Heart left ventricle (tissue), 16 donors: ENCODE results near the gene NPHP3. TPM values are rescaled to one million over a fixed set of nuclear protein-coding genes. Genes with fewer than 3 reads are reported as not detected.

ENCODE experiments used
- ATAC-seq, 4 donors: fragments of 200-7000 bp; cut with Tn5 transposase; one replicate each; pipeline ENCODE4 v1.9.1; 2020 to 2022; ENCODE audit warnings: moderate library complexity in 4 of 4, mild to moderate bottlenecking in 3 of 4, moderate number of reproducible peaks in 1 of 4
- DNase-seq, 5 donors: peaks; one replicate each; pipeline ENCODE4 v3.0.0-alpha.2; 2020
- H3K27ac ChIP-seq, 12 donors: fragments of 200-600 bp; sonication (generic) in 4 of 12; one replicate each; pipeline versions ENCODE4 v1.5.0 to v1.8.0; 2016 to 2022; ENCODE audit warnings: mild to moderate bottlenecking in 2 of 12
- H3K27me3 ChIP-seq, 9 donors: fragments of 200-600 bp; sonication (generic) in 2 of 9; one replicate each; pipeline versions ENCODE4 v1.5.1 to v1.8.0; 2016 to 2022; ENCODE audit warnings: mild to moderate bottlenecking in 3 of 9
- H3K36me3 ChIP-seq, 9 donors: fragments of 200-600 bp; sonication (generic) in 2 of 9; one replicate each; pipeline versions ENCODE4 v1.5.0 to v1.8.0; 2018 to 2022; ENCODE audit warnings: mild to moderate bottlenecking in 2 of 9
- H3K4me1 ChIP-seq, 12 donors: fragments of 200-600 bp; sonication (generic) in 4 of 12; one replicate each; pipeline versions ENCODE4 v1.5.0 to v1.8.0; 2016 to 2022; ENCODE audit warnings: mild to moderate bottlenecking in 3 of 12
- H3K4me3 ChIP-seq, 12 donors: fragments of 200-600 bp; sonication (generic) in 4 of 12; one replicate each; pipeline versions ENCODE4 v1.5.0 to v1.8.0; 2017 to 2022; ENCODE audit warnings: mild to moderate bottlenecking in 9 of 12, moderate library complexity in 4 of 12
- H3K9me3 ChIP-seq, 12 donors: fragments of 200-600 bp; sonication (generic) in 4 of 12; one replicate each; pipeline versions ENCODE4 v1.5.0 to v1.8.0; 2016 to 2022; ENCODE audit warnings: mild to moderate bottlenecking in 1 of 12
- POLR2A ChIP-seq, 2 donors: fragments of 450-650 bp; IDR thresholded peaks; one replicate each; pipeline ENCODE4 v1.6.1; 2017; ENCODE audit warnings: antibody characterized with exemption in 2 of 2, mild to moderate bottlenecking in 2 of 2, moderate library complexity in 2 of 2
- WGBS, 4 donors: extraction: QIAGEN DNeasy Blood & Tissue Kit in 2 of 4; methylation state at CpG; one replicate each; pipeline versions ENCODE4 v1.1.5 to v1.1.7; 2013 to 2018; 5-methylcytosine and 5-hydroxymethylcytosine counted together
- intact Hi-C, 10 donors: fragments of 100-400 bp; cut with DNase I; formaldehyde crosslinking; loops; one replicate each; pipeline versions ENCODE4 v1.11.1 to v1.14.2; 2022
- polyA plus RNA-seq, 2 donors: library from polyadenylated mRNA; stranded (reverse); fragments of 200-250 nt; gene quantifications; one replicate each; pipeline ENCODE4 v1.2.3, GENCODE V29; 2013
- total RNA-seq, 9 donors: library from RNA; depleted of rRNA in 2 of 9; stranded (reverse); fragments of >200 nt in 2 of 9; fragmentation: NEBNext Ultra II Directional in 3 of 9; extraction: Animal tissue kit (Norgen Biotek cat#: 25700) in 3 of 9; gene quantifications; one replicate each; pipeline versions ENCODE4 v1.1.0 to v1.2.4, GENCODE V29; 2016 to 2023
- TF ChIP-seq, protein P1 (sequence below), 12 donors: fragments of 200-600 bp; sonication (generic) in 4 of 12; IDR thresholded peaks; one replicate each; pipeline versions ENCODE4 v1.5.0 to v1.8.0; 2018 to 2022; ENCODE audit warnings: antibody characterized with exemption in 12 of 12, mild to moderate bottlenecking in 5 of 12
- donor health status: ischemic (EF 13 %, LVEDD 7.1; RV severe dilation, severe dysfunction).
- donor health status: healthy with polysubstance abuse.
- donor health status: DM: no; HTN: yes; CAD: no.
- donor health status: DM: no; HTN: no; CAD: no.
- donor health status: ischemic (EF 25% LVEDD 6.9; RV normal size, moderate dysfunction).
- donor health status: ischemic (EF 25% LVEDD 5.7; RV mildly dilated, moderate dysfunction).
- donor health status: healthy.
- donor health status: DM: yes; HTN: yes; CAD: no.
- donor health status: ischemic (EF 35%, LVEDD 5.7; RV mildly dilated, moderate dysfunction).
- donor health status: nonischemic (EF 11% LVEDD 7.7; RV severe dilation, severe dysfunction).
- donor health status: DM: yes; HTN: yes; CAD: no.
- donor health status: PGD.
- donor health status: ischemic (EF 29% LVEDD 5.4; RV normal size, mild dysfunction).
- donor health status: nonischemic (EF 23%, LVEDD 6.1; RV moderate dilation, normal function).

Gene NPHP3
- total and polyA plus RNA-seq, 11 donors, result 5.3 to 14.7 (median 10.9) TPM

DNA sequence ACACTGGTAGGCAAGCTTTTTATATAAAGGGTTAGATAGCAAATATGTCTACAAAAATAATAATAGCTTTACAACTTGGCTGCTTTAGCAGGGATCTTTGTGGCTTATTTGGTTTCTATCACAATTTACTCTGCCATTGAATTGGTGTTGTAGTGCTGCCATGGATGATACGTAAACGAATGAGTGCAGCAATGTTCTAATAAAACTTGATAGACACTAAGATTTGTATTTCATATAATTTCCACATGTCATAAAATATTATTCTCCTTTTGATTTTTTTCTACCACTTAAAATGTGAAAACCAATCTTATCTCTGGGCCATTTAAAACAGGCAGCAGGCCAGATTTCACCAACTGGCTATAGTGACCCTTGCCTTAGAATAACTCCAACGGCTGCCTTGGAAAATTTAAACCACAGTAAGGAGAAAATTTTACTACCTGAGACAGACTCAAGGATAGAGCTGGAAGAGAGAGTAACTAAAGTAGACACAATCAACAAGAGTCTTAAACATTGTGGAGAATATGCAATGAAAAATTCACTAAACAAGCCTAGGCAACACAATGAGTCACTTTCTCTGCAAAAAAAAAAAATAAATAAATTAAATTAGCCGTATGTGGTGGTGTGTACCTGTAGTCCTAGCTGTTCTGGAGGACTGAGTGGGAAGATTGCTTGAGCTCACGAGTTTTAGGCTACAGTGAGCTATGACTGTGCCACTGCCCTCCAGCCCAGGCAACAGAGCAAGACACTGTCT is 8.1 kb downstream of the NPHP3 start:
- intact Hi-C loops, result loop anchor here in 1 of 10 donors (10.0 kb wide), 1 partner anchor 49 kb away; the partner anchor contains the start of gene UBA5
- no peak for DNase-seq
- peaks cover 0 to 12% (median 4%) of the 10 kb centered on the region in 12 donors for H3K4me1 ChIP-seq
- no peak overlapping the region for H3K27ac ChIP-seq
- TF ChIP-seq, protein P1, sequence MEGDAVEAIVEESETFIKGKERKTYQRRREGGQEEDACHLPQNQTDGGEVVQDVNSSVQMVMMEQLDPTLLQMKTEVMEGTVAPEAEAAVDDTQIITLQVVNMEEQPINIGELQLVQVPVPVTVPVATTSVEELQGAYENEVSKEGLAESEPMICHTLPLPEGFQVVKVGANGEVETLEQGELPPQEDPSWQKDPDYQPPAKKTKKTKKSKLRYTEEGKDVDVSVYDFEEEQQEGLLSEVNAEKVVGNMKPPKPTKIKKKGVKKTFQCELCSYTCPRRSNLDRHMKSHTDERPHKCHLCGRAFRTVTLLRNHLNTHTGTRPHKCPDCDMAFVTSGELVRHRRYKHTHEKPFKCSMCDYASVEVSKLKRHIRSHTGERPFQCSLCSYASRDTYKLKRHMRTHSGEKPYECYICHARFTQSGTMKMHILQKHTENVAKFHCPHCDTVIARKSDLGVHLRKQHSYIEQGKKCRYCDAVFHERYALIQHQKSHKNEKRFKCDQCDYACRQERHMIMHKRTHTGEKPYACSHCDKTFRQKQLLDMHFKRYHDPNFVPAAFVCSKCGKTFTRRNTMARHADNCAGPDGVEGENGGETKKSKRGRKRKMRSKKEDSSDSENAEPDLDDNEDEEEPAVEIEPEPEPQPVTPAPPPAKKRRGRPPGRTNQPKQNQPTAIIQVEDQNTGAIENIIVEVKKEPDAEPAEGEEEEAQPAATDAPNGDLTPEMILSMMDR (IDR thresholded peaks at IDR 0.05), result no peak
- no peak for TF ChIP-seq POLR2A (IDR thresholded peaks at IDR 0.05)
- H3K27me3 ChIP-seq, result no peaks in the 10 kb centered on the region
- no peaks in the 10 kb centered on the region for H3K9me3 ChIP-seq
- H3K4me3 ChIP-seq, result no peak overlapping the region
- H3K36me3 ChIP-seq, result peaks cover 3 to 100% (median 90%) of the 10 kb centered on the region in 9 donors
- ATAC-seq, result peak in 1 of 4 donors; percentile 22
- WGBS, 4 donors, result 73 to 79% (median 75%) methylated on average over 5 of the region's 5 CpGs

DNA sequence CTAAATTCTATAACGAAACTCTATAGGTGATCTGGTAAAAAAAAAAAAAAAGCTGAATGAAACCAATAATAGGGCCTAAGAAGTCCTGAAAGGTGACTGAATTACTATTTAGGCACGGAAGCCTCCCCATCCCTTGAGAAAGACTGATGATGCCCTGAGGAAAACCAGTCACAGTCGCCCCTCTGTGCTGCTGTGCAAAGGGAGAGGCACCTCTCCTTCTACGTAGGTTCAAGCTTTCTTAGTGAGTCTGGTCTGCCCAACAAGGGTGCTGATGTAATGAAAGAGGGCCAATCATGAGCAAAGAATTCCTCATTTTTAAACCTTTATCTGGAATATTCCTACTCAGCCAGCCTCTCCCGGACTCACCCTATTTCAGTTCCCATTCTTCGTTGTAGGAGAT is 11.9 kb downstream of the NPHP3 start:
- Histone ChIP-seq H3K36me3 (peaks cover 3 to 100% (median 97%) of the 10 kb centered on the region in 9 donors), H3K4me1 (peaks cover 0 to 6% (median 0%) of the 10 kb centered on the region in 12 donors), H3K9me3 (no peaks in the 10 kb centered on the region), H3K4me3 (no peak overlapping the region), H3K27me3 (no peaks in the 10 kb centered on the region), H3K27ac (no peak overlapping the region)
- TF ChIP-seq POLR2A (IDR thresholded peaks at IDR 0.05), result no peak
- TF ChIP-seq, protein P1 (IDR thresholded peaks at IDR 0.05), result no peak
- intact Hi-C loops, result loop anchor here in 1 of 10 donors (10.0 kb wide), 1 partner anchor 46 kb away; the partner anchor contains the start of gene UBA5
- ATAC-seq (no peak), DNase-seq (no peak)
- 87 to 93% (median 92%) methylated on average over 6 of the region's 6 CpGs for WGBS, 4 donors

DNA sequence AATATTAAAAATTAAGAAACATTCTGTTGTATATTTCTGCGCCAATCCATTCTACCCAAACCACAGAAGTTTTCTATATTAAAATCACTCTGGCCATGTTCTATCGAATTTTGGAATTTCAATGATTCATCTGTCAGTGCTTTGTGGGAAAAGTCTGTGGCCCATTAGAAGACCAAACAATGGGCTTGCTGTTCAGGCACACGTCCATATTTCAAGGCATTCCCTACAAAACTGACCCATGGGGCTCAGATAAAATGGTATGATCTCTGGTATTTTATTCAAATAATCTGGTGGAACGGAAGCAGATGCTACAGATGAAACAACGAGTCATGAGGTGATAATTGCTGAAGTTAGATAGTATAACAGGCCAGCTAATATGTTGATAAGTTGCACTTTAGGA is 12.4 kb downstream of the NPHP3 start:
- Histone ChIP-seq H3K9me3 (no peaks in the 10 kb centered on the region), H3K4me3 (no peak overlapping the region), H3K27me3 (no peaks in the 10 kb centered on the region), H3K27ac (no peak overlapping the region), H3K36me3 (peaks cover 3 to 100% (median 97%) of the 10 kb centered on the region in 9 donors), H3K4me1 (peaks cover 0 to 6% (median 0%) of the 10 kb centered on the region in 12 donors)
- WGBS, 4 donors, result 75 to 81% (median 79%) methylated on average over 5 of the region's 5 CpGs
- TF ChIP-seq, protein P1 (IDR thresholded peaks at IDR 0.05), result no peak
- TF ChIP-seq POLR2A (IDR thresholded peaks at IDR 0.05), result no peak
- intact Hi-C loops, result loop anchor here in 1 of 10 donors (10.0 kb wide), 2 partner anchors 45 to 195 kb away; partner anchors contain the start of gene UBA5
- no peak for DNase-seq
- no peak for ATAC-seq

DNA sequence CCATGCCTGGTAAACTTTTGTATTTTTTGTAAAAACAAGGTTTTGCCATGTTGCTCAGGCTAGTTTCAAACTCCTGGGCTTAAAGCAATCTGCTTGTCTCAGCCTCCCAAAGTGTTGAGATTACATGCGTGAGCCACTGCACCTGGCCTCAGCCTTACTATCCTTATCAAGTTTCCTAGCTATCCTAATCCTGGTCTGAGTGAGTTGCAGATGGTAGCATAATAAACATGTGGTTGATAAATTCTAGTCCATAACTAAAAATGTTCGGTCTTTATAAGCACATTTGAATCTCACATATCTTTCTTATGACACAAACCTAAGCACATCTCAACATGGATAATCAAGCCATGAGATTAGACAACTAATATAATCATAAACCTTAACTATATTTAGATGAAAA is 18.5 kb downstream of the NPHP3 start:
- Histone ChIP-seq H3K36me3 (peaks cover 0 to 100% (median 99%) of the 10 kb centered on the region in 9 donors), H3K27me3 (no peaks in the 10 kb centered on the region), H3K27ac (no peak overlapping the region), H3K9me3 (no peaks in the 10 kb centered on the region), H3K4me3 (no peak overlapping the region), H3K4me1 (no peaks in the 10 kb centered on the region)
- WGBS, 4 donors, result 55 to 65% (median 63%) methylated on average over 2 of the region's 2 CpGs
- intact Hi-C loops, result loop anchor here in 1 of 10 donors (10.0 kb wide), 1 partner anchor 189 kb away; no protein-coding TSS in a partner anchor
- TF ChIP-seq POLR2A (IDR thresholded peaks at IDR 0.05), result no peak
- TF ChIP-seq, protein P1 (IDR thresholded peaks at IDR 0.05), result no peak
- DNase-seq (no peak), ATAC-seq (no peak)
